MG63 (cell line): ENCODE data around the gene HMGB3. TPM values are rescaled to one million over a fixed set of nuclear protein-coding genes. Genes with fewer than 3 reads are reported as not detected.
A peak's percentile ranks its signal among the peaks of the same experiment; 100 is the strongest.

ENCODE experiments used
- DNase-seq: peaks from one replicate; pipeline ENCODE4 v3.0.0-alpha.2; 2020
- H3K27me3 ChIP-seq: fragments of 250-450 bp; sonication (Bioruptor Pico); 2 replicates; pipeline ENCODE4 v1.5.1; 2020; ENCODE audit warnings: mild to moderate bottlenecking, moderate library complexity
- H3K36me3 ChIP-seq: fragments of 250-450 bp; sonication (Bioruptor Pico); 2 replicates; pipeline ENCODE4 v1.5.1; 2020; ENCODE audit warnings: mild to moderate bottlenecking, moderate library complexity
- H3K4me3 ChIP-seq: fragments of 250-450 bp; sonication (Bioruptor Pico); 2 replicates; pipeline ENCODE4 v1.5.1; 2020; ENCODE audit warnings: mild to moderate bottlenecking, moderate library complexity
- H3K9me3 ChIP-seq: fragments of 250-450 bp; sonication (Bioruptor Pico); 2 replicates; pipeline ENCODE4 v1.5.1; 2020; ENCODE audit warnings: mild to moderate bottlenecking, moderate library complexity
- total RNA-seq: library from RNA; depleted of rRNA; stranded (reverse); fragments of >200 nt; shearing (Covaris generic); gene quantifications from 2 replicates; pipeline ENCODE4 v1.2.3, GENCODE V29; 2014; ENCODE audit warnings: low replicate concordance; rRNA removed

HMGB3 gene
- total RNA-seq, 1 experiment from 2014 or later: 7.0 TPM

GRCh38 chrX:151009582-151009981 lies 26.4 kb downstream of the HMGB3 start:
- Histone ChIP-seq H3K9me3 (no peaks in the 10 kb centered on the region), H3K27me3 (no peaks in the 10 kb centered on the region), H3K4me3 (no peak overlapping the region), H3K36me3 (no peaks in the 10 kb centered on the region)
- no peak for DNase-seq

GRCh38 chrX:151013164-151013743 lies 30.1 kb downstream of the HMGB3 start:
- no peaks in the 10 kb centered on the region for H3K27me3 ChIP-seq
- H3K36me3 ChIP-seq: no peaks in the 10 kb centered on the region
- DNase-seq: no peak
- H3K4me3 ChIP-seq: no peak overlapping the region
- H3K9me3 ChIP-seq: no peaks in the 10 kb centered on the region

GRCh38 chrX:151015684-151016083 lies 32.5 kb downstream of the HMGB3 start:
- Histone ChIP-seq H3K4me3 (no peak overlapping the region), H3K36me3 (no peaks in the 10 kb centered on the region), H3K9me3 (no peaks in the 10 kb centered on the region), H3K27me3 (no peaks in the 10 kb centered on the region)
- DNase-seq: no peak

- H3K27me3 ChIP-seq: no peaks in the 10 kb centered on the region
- no peaks in the 10 kb centered on the region for H3K9me3 ChIP-seq
- H3K36me3 ChIP-seq: no peaks in the 10 kb centered on the region
- H3K4me3 ChIP-seq: no peak overlapping the region
- DNase-seq: peak; percentile 4
Measured at GRCh38 chrX:151019856-151020255, 36.7 kb downstream of the HMGB3 start.

- no peak overlapping the region for H3K4me3 ChIP-seq
- DNase-seq: no peak
- H3K27me3 ChIP-seq: no peaks in the 10 kb centered on the region
- no peaks in the 10 kb centered on the region for H3K9me3 ChIP-seq
- no peaks in the 10 kb centered on the region for H3K36me3 ChIP-seq
Measured at GRCh38 chrX:151030845-151031244, 47.7 kb downstream of the HMGB3 start.

- DNase-seq: no peak
- H3K4me3 ChIP-seq: no peak overlapping the region
- no peaks in the 10 kb centered on the region for H3K27me3 ChIP-seq
- H3K36me3 ChIP-seq: no peaks in the 10 kb centered on the region
- H3K9me3 ChIP-seq: no peaks in the 10 kb centered on the region
Measured at GRCh38 chrX:151031391-151031975, 48.3 kb downstream of the HMGB3 start.

GRCh38 chrX:151039351-151039750 lies 56.2 kb downstream of the HMGB3 start:
- Histone ChIP-seq H3K36me3 (no peaks in the 10 kb centered on the region), H3K4me3 (no peak overlapping the region), H3K27me3 (no peaks in the 10 kb centered on the region), H3K9me3 (no peaks in the 10 kb centered on the region)
- DNase-seq: no peak

Other genes with a start within 250 kb of the HMGB3 start
- 39.1 and 54.7 TPM in 2 replicates for gene CD99L2, start 84.7 kb upstream of the HMGB3 start, total RNA-seq
- gene GPR50, start 193.2 kb downstream of the HMGB3 start, total RNA-seq: not detected in 2 replicates